Calu3 (cell line): ENCODE measurements around the gene MUC12. TPM values are rescaled to one million over a fixed set of nuclear protein-coding genes. Genes with fewer than 3 reads are reported as not detected.

Experiments used
- BruUV-seq: library from RNA; stranded (reverse); fragments of 400-500 nt; replicated peaks from 2 replicates; lab custom pipeline; 2021; lab: Mats Ljungman, UMichigan
- CTCF ChIA-PET: fragments of 300-600 bp; sonication (Branson Sonifier 250); formaldehyde crosslinking; loops from one replicate; lab custom pipeline; 2022; ENCODE audit warnings: antibody characterized with exemption; lab: Charles Lee
- DNase-seq: peaks from one replicate; pipeline ENCODE4 v3.0.0; 2022
- H3K27ac Mint-ChIP-seq: one replicate; pipeline ENCODE4 v1.8.0; 2022; ENCODE audit warnings: mixed read lengths; ENCODE audit not compliant: unreplicated experiment
- H3K27me3 Mint-ChIP-seq: one replicate; pipeline ENCODE4 v1.8.0; 2022; ENCODE audit warnings: mixed read lengths; ENCODE audit not compliant: unreplicated experiment
- H3K36me3 Mint-ChIP-seq: one replicate; pipeline ENCODE4 v1.8.0; 2022; ENCODE audit warnings: mild to moderate bottlenecking, moderate library complexity, mixed read lengths; ENCODE audit not compliant: insufficient read depth, unreplicated experiment
- H3K4me1 Mint-ChIP-seq: one replicate; pipeline ENCODE4 v1.8.0; 2022; ENCODE audit warnings: mild to moderate bottlenecking, low read depth, mixed read lengths; ENCODE audit not compliant: unreplicated experiment
- H3K4me3 Mint-ChIP-seq: one replicate; pipeline ENCODE4 v1.8.0; 2022; ENCODE audit warnings: mild to moderate bottlenecking, low read depth, moderate library complexity, mixed read lengths; ENCODE audit not compliant: unreplicated experiment
- H3K9me3 Mint-ChIP-seq: one replicate; pipeline ENCODE4 v1.8.0; 2022; ENCODE audit warnings: low read depth, mixed read lengths; ENCODE audit not compliant: unreplicated experiment
- intact Hi-C: fragments of 100-400 bp; cut with micrococcal nuclease; formaldehyde crosslinking; loops from one replicate; pipeline ENCODE4 v1.10.0; 2022; ENCODE audit not compliant: unreplicated experiment
- total RNA-seq: library from RNA; stranded (reverse); gene quantifications from 2 replicates; pipeline ENCODE4 v1.2.3, GENCODE V29; 2022
- TF ChIP-seq, protein P1 (sequence below): fragments of 200-600 bp; IDR thresholded peaks from one replicate; pipeline ENCODE4 v1.8.0; 2022; ENCODE audit warnings: antibody characterized with exemption; ENCODE audit not compliant: unreplicated experiment

MUC12 gene
- total RNA-seq, 1 experiment from 2014 or later = 0.59 TPM

GRCh38 chr7:100949227-100949932 lies 20.0 kb upstream of the MUC12 start, which contains the start of gene MUC3A:
MUC3A (plus strand) TSS chr7:100949534; CDS start chr7:100949625, 91 bp downstream.
- peaks cover 16% of the 10 kb centered on the region for H3K27me3 Mint-ChIP-seq
- H3K4me3 Mint-ChIP-seq = no peak within 1 kb of the TSS
- BruUV-seq = no TSS peak
- no peaks in the 10 kb centered on the region for H3K4me1 Mint-ChIP-seq
- TF ChIP-seq, protein P1, sequence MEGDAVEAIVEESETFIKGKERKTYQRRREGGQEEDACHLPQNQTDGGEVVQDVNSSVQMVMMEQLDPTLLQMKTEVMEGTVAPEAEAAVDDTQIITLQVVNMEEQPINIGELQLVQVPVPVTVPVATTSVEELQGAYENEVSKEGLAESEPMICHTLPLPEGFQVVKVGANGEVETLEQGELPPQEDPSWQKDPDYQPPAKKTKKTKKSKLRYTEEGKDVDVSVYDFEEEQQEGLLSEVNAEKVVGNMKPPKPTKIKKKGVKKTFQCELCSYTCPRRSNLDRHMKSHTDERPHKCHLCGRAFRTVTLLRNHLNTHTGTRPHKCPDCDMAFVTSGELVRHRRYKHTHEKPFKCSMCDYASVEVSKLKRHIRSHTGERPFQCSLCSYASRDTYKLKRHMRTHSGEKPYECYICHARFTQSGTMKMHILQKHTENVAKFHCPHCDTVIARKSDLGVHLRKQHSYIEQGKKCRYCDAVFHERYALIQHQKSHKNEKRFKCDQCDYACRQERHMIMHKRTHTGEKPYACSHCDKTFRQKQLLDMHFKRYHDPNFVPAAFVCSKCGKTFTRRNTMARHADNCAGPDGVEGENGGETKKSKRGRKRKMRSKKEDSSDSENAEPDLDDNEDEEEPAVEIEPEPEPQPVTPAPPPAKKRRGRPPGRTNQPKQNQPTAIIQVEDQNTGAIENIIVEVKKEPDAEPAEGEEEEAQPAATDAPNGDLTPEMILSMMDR = no peak
- H3K36me3 Mint-ChIP-seq = no peaks in the 10 kb centered on the region
- CTCF ChIA-PET = no interaction called here
- no peaks in the 10 kb centered on the region for H3K9me3 Mint-ChIP-seq
- no peak for DNase-seq
- intact Hi-C loops = no loop called here
- H3K27ac Mint-ChIP-seq = no peak within 1 kb of the TSS

DNA sequence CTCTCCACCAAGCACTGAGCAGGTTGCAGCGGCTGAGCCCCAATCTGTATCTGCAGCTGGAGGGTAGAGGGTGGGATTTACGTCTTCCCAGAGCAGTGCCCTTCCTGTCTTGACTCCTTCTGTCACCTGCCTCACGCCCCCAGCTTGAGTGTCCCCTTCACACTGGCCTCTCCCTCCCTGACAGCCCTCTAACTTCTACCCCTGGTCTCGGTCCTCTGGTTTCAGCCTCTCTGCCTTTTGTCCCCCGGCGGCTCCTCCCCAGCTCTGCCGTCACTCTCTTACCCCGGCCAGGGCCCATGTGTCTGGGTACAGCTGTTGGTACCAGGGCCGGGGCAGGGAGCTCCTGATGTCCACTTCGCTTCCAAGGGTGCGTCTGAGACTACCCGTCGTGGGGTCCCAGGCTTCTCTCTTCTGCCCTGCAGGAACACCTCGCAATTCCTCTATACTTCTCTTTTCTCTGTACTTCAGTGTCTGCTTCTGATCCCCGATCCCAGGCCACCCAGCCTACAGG lies 19.4 kb upstream of the MUC12 start:
- TF ChIP-seq, protein P1 = no peak
- CTCF ChIA-PET = interaction anchor here (0.6 kb wide), 1 partner anchor 196 kb away, joined by 7 read pairs; no protein-coding TSS in a partner anchor
- Mint-ChIP-seq H3K36me3 (no peaks in the 10 kb centered on the region), H3K4me3 (no peak overlapping the region), H3K4me1 (no peaks in the 10 kb centered on the region), H3K9me3 (no peaks in the 10 kb centered on the region), H3K27ac (no peak overlapping the region), H3K27me3 (peaks cover 16% of the 10 kb centered on the region)
- DNase-seq = no peak
- intact Hi-C loops = no loop called here
- no TSS peak for BruUV-seq

DNA sequence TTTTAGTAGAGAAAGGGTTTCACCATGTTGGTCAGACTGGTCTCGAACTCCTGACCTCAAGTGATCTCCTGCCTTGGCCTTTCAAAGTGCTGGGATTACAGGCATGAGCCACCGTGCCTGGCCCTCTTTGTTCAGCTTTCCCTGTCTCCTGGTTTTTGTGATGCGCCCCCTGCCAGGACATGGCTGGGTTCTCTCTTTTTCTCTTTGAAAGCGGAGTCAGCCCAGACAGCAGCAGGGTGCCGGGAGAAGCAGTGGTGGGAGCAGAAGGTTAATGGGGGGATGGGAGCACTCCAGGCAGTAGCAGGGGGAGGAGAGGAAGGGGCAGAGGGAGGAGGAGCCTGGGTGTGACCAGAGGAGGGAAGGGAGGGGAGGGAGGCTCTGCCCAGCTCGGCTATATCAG lies 18.2 kb upstream of the MUC12 start:
- Mint-ChIP-seq H3K4me1 (no peaks in the 10 kb centered on the region), H3K4me3 (no peak overlapping the region), H3K36me3 (no peaks in the 10 kb centered on the region), H3K27ac (no peak overlapping the region), H3K27me3 (peaks cover 16% of the 10 kb centered on the region), H3K9me3 (no peaks in the 10 kb centered on the region)
- CTCF ChIA-PET = interaction anchor here (0.7 kb wide), 1 partner anchor 21 kb away, joined by 8 read pairs; no protein-coding TSS in a partner anchor
- intact Hi-C loops = no loop called here
- BruUV-seq = no TSS peak
- DNase-seq = no peak
- TF ChIP-seq, protein P1 = no peak

- Mint-ChIP-seq H3K27me3 (peaks cover 16% of the 10 kb centered on the region), H3K27ac (no peak overlapping the region), H3K36me3 (no peaks in the 10 kb centered on the region), H3K9me3 (no peaks in the 10 kb centered on the region), H3K4me3 (no peak overlapping the region), H3K4me1 (no peaks in the 10 kb centered on the region)
- DNase-seq = no peak
- TF ChIP-seq, protein P1 = no peak
- no TSS peak for BruUV-seq
- CTCF ChIA-PET = no interaction called here
- intact Hi-C loops = no loop called here
Measured at GRCh38 chr7:100951888-100952560, 17.3 kb upstream of the MUC12 start.
